Keratinocyte (primary cell): ENCODE results near the gene SMARCC2.

ENCODE experiments used
- CTCF ChIP-seq, 3 experiments: IDR thresholded peaks in 1 of 3; conservative IDR thresholded peaks in 1 of 3; optimal IDR thresholded peaks in 1 of 3; 2 replicates in 2 of 3; 3 replicates in 1 of 3; pipeline versions ENCODE3 to v1.5.1; 2011; ENCODE audit warnings: low read length in 3 of 3, mild to moderate bottlenecking in 3 of 3, moderate library complexity in 2 of 3, control low read depth in 1 of 3, inconsistent platforms in 1 of 3; ENCODE audit not compliant: insufficient read depth in 2 of 3; ENCODE audit errors: extremely low read depth in 1 of 3
- EZH2 ChIP-seq: IDR thresholded peaks from one replicate; pipeline ENCODE4 v1.6.1; 2012; ENCODE audit warnings: inconsistent platforms, mild to moderate bottlenecking, low read length, moderate library complexity

GRCh38 chr12:56158029-56158925 lies 31.0 kb downstream of the SMARCC2 start, which contains the start of gene MYL6:
- TF ChIP-seq CTCF (optimal IDR thresholded peaks at IDR 0.05 in 1 of 3, IDR thresholded peaks at IDR 0.05 in 1 of 3, conservative IDR thresholded peaks at IDR 0.05 in 1 of 3; ENCODE audit: extremely low read depth in 1 of 3, insufficient read depth in 2 of 3, low read length in 3 of 3) (peak in 1 of 3 experiments; percentile 9), EZH2 (no peak)
